ENCODE results near the gene S1PR4.

GRCh38 chr19:3171894-3172672 is 6.5 kb upstream of the S1PR4 start:
- TF ChIP-seq EZH2phosphoT487 (IDR thresholded peaks at IDR 0.05; ENCODE audit: insufficient read depth, low read depth) (no peak), EZH2 (IDR thresholded peaks at IDR 0.05; ENCODE audit: insufficient read depth, poor library complexity, severe bottlenecking) (no peak)
